ENCODE results near the gene ZNF132. TPM values are rescaled to one million over a fixed set of nuclear protein-coding genes. Genes with fewer than 3 reads are reported as not detected.

ZNF132 gene
- total RNA-seq, 1 donor from 2014 or later = 1.0 TPM

DNA sequence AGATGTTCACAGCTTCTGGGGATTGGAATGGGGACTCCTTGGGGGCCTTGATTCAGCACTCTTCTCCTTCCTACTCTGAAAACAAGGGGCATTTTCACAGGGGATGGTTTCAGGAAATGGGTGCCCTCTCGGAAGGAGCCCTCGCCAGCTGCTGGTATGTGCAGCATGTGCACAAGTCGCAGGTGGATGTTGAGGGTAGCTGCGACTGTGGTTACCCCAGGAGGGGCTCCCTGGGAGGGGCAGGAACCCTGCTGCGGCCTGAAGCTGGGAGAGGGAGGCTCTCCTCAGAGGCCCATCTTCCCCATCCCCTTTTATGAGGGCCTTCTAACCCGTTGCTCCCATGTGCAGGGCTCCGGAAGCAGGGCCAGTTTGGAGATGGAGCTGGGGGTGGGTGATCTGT, 42.4 kb upstream of the ZNF132 start:
- Mint-ChIP-seq H3K36me3 (peaks cover 8% of the 10 kb centered on the region), H3K4me1 (no peaks in the 10 kb centered on the region), H3K27ac (peak overlapping the region; percentile 4), H3K4me3 (peak overlapping the region; percentile 6), H3K27me3 (ENCODE audit: insufficient read depth, low read depth) (peaks cover 2% of the 10 kb centered on the region), H3K9me3 (no peaks in the 10 kb centered on the region)
- H3K27me3 ChIP-seq = no peaks in the 10 kb centered on the region
- H3K36me3 ChIP-seq = no peaks in the 10 kb centered on the region
- H4K20me1 ChIP-seq (ENCODE audit: low read depth) = no peaks in the 10 kb centered on the region
- H3K4me2 ChIP-seq = no peak overlapping the region
- H3F3A ChIP-seq (ENCODE audit: low read depth) = no peaks in the 10 kb centered on the region
- H3K4me1 ChIP-seq = no peaks in the 10 kb centered on the region
- no peaks in the 10 kb centered on the region for H3K79me2 ChIP-seq (ENCODE audit: low read depth)
- H3K9me3 ChIP-seq (ENCODE audit: low read depth) = no peaks in the 10 kb centered on the region
- no peak overlapping the region for H3K9ac ChIP-seq
- TF ChIP-seq EZH2phosphoT487 (IDR thresholded peaks at IDR 0.05) = no peak
- TF ChIP-seq, protein P1, sequence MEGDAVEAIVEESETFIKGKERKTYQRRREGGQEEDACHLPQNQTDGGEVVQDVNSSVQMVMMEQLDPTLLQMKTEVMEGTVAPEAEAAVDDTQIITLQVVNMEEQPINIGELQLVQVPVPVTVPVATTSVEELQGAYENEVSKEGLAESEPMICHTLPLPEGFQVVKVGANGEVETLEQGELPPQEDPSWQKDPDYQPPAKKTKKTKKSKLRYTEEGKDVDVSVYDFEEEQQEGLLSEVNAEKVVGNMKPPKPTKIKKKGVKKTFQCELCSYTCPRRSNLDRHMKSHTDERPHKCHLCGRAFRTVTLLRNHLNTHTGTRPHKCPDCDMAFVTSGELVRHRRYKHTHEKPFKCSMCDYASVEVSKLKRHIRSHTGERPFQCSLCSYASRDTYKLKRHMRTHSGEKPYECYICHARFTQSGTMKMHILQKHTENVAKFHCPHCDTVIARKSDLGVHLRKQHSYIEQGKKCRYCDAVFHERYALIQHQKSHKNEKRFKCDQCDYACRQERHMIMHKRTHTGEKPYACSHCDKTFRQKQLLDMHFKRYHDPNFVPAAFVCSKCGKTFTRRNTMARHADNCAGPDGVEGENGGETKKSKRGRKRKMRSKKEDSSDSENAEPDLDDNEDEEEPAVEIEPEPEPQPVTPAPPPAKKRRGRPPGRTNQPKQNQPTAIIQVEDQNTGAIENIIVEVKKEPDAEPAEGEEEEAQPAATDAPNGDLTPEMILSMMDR (IDR thresholded peaks at IDR 0.05) = no peak
- TF ChIP-seq EZH2 (IDR thresholded peaks at IDR 0.05) = no peak
- no peak overlapping the region for H2AFZ ChIP-seq (replicated peaks)
- H3K27ac ChIP-seq = no peak overlapping the region
- DNase-seq (ENCODE audit: low spot score) = no peak
- no peak overlapping the region for H3K4me3 ChIP-seq

DNA sequence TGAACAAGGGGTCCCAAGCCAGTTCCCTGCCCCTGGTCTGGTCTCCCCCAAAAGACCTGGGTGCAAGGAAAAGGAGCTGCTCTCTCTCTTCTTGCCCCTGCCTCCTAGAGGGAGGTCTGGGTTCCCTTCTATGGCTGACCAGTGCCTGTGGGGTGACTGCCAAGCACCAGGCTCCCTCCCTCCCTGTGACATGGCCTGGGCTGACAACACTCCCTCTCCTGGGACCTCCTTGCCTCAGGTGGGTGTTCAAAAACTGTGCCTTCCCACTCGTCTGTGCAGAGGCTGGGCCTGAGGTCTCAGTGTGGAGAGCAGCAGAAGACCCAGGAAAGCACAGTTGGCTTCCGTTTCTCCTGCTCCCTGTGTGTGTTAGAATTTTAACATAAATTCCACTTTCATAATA, 40.9 kb upstream of the ZNF132 start:
- Histone ChIP-seq H3K4me3 (no peak overlapping the region), H3K27me3 (no peaks in the 10 kb centered on the region), H4K20me1 (ENCODE audit: low read depth) (no peaks in the 10 kb centered on the region), H3K36me3 (no peaks in the 10 kb centered on the region), H3K4me1 (peaks cover 6% of the 10 kb centered on the region), H3K79me2 (ENCODE audit: low read depth) (no peaks in the 10 kb centered on the region), H3F3A (ENCODE audit: low read depth) (peaks cover 11% of the 10 kb centered on the region), H3K27ac (no peak overlapping the region), H2AFZ (replicated peaks) (no peak overlapping the region), H3K4me2 (no peak overlapping the region), H3K9me3 (ENCODE audit: low read depth) (no peaks in the 10 kb centered on the region), H3K9ac (no peak overlapping the region)
- Mint-ChIP-seq H3K4me1 (peaks cover 6% of the 10 kb centered on the region), H3K36me3 (peaks cover 8% of the 10 kb centered on the region), H3K4me3 (no peak overlapping the region), H3K9me3 (no peaks in the 10 kb centered on the region), H3K27ac (no peak overlapping the region), H3K27me3 (ENCODE audit: insufficient read depth, low read depth) (peaks cover 2% of the 10 kb centered on the region)
- TF ChIP-seq EZH2 (IDR thresholded peaks at IDR 0.05) = no peak
- TF ChIP-seq, protein P1 (IDR thresholded peaks at IDR 0.05) = no peak
- no peak for TF ChIP-seq EZH2phosphoT487 (IDR thresholded peaks at IDR 0.05)
- DNase-seq (ENCODE audit: low spot score) = no peak

- Histone ChIP-seq H3K9ac (no peak overlapping the region), H2AFZ (replicated peaks) (no peak overlapping the region), H3K79me2 (ENCODE audit: low read depth) (no peaks in the 10 kb centered on the region), H3K4me1 (peaks cover 6% of the 10 kb centered on the region), H3F3A (ENCODE audit: low read depth) (peaks cover 15% of the 10 kb centered on the region), H3K36me3 (no peaks in the 10 kb centered on the region), H4K20me1 (ENCODE audit: low read depth) (no peaks in the 10 kb centered on the region), H3K9me3 (ENCODE audit: low read depth) (no peaks in the 10 kb centered on the region), H3K27me3 (no peaks in the 10 kb centered on the region), H3K27ac (no peak overlapping the region), H3K4me2 (no peak overlapping the region), H3K4me3 (no peak overlapping the region)
- no peak for TF ChIP-seq EZH2 (IDR thresholded peaks at IDR 0.05)
- TF ChIP-seq, protein P1 (IDR thresholded peaks at IDR 0.05) = no peak
- TF ChIP-seq EZH2phosphoT487 (IDR thresholded peaks at IDR 0.05) = no peak
- H3K27me3 Mint-ChIP-seq (ENCODE audit: insufficient read depth, low read depth) = peaks cover 5% of the 10 kb centered on the region
- no peak for DNase-seq (ENCODE audit: low spot score)
- H3K4me1 Mint-ChIP-seq = peaks cover 6% of the 10 kb centered on the region
- H3K36me3 Mint-ChIP-seq = peaks cover 8% of the 10 kb centered on the region
- H3K4me3 Mint-ChIP-seq = no peak overlapping the region
- no peaks in the 10 kb centered on the region for H3K9me3 Mint-ChIP-seq
- H3K27ac Mint-ChIP-seq = no peak overlapping the region
Measured at GRCh38 chr19:58480481-58480830, 40.5 kb upstream of the ZNF132 start.

Data from neural progenitor cell (in vitro differentiated cells).